ENCODE results near the gene C5. TPM values are rescaled to one million over a fixed set of nuclear protein-coding genes. Genes with fewer than 3 reads are reported as not detected.

The C5 gene
- total and polyA plus RNA-seq, 2 donors (not counting 1 experiment from before 2014, with no cell fraction given) = 1.9 to 7.3 TPM

- no peaks in the 10 kb centered on the region for H3K36me3 ChIP-seq (ENCODE audit: control insufficient read depth, insufficient read depth, low read length)
- no peak for DNase-seq (ENCODE audit: low read depth in 2 of 2)
- H3K4me3 ChIP-seq (replicated peaks in 1 of 4; ENCODE audit: control extremely low read depth in 1 of 4, insufficient read depth in 1 of 4, low read depth in 3 of 4, low read length in 4 of 4) = peak overlapping the region; percentile 28 to 64 (median 30)
- no peaks in the 10 kb centered on the region for H3K9me3 ChIP-seq (ENCODE audit: control insufficient read depth, insufficient read depth, low read depth, low read length)
- H3K79me2 ChIP-seq (ENCODE audit: control insufficient read depth, insufficient read depth, low read length) = no peaks in the 10 kb centered on the region
- no peaks in the 10 kb centered on the region for H3K27me3 ChIP-seq (ENCODE audit: control insufficient read depth, insufficient read depth, low read length)
- H3K4me2 ChIP-seq (ENCODE audit: extremely low read depth, insufficient read depth, low read length) = peak overlapping the region; percentile 38
- peak overlapping the region; percentile 59 for H2AFZ ChIP-seq (ENCODE audit: low read length)
- H3K4me1 ChIP-seq (ENCODE audit: control insufficient read depth, extremely low read depth, insufficient read depth, low read length) = peaks cover 24% of the 10 kb centered on the region
- no peaks in the 10 kb centered on the region for H4K20me1 ChIP-seq (ENCODE audit: control insufficient read depth, extremely low read depth, insufficient read depth, low read length)
- H3K9ac ChIP-seq (ENCODE audit: insufficient read depth, low read length) = peak overlapping the region; percentile 62
- TF ChIP-seq EZH2 (IDR thresholded peaks at IDR 0.05; ENCODE audit: low read length, missing control alignments) (no peak), CTCF (conservative IDR thresholded peaks at IDR 0.05 in 1 of 2, IDR thresholded peaks at IDR 0.05 in 1 of 2; ENCODE audit: low read depth in 1 of 2, low read length in 2 of 2) (peak; percentile 5 to 7)
- H3K27ac ChIP-seq (ENCODE audit: insufficient read depth, low read length) = peak overlapping the region; percentile 43
These were observed 120.8 kb downstream of the C5 start for GRCh38 chr9:120929229-120929791.

GRCh38 chr9:120928483-120929228, 121.4 kb downstream of the C5 start:
- Histone ChIP-seq H3K4me1 (ENCODE audit: control insufficient read depth, extremely low read depth, insufficient read depth, low read length) (peaks cover 24% of the 10 kb centered on the region), H3K79me2 (ENCODE audit: control insufficient read depth, insufficient read depth, low read length) (no peaks in the 10 kb centered on the region), H4K20me1 (ENCODE audit: control insufficient read depth, extremely low read depth, insufficient read depth, low read length) (no peaks in the 10 kb centered on the region), H3K4me2 (ENCODE audit: extremely low read depth, insufficient read depth, low read length) (peak overlapping the region; percentile 86), H3K27ac (ENCODE audit: insufficient read depth, low read length) (peak overlapping the region; percentile 43), H3K36me3 (ENCODE audit: control insufficient read depth, insufficient read depth, low read length) (no peaks in the 10 kb centered on the region), H3K4me3 (replicated peaks in 1 of 4; ENCODE audit: control extremely low read depth in 1 of 4, insufficient read depth in 1 of 4, low read depth in 3 of 4, low read length in 4 of 4) (peak overlapping the region; percentile 30 to 64 (median 37)), H3K9ac (ENCODE audit: insufficient read depth, low read length) (peak overlapping the region; percentile 62), H2AFZ (ENCODE audit: low read length) (peak overlapping the region; percentile 59), H3K9me3 (ENCODE audit: control insufficient read depth, insufficient read depth, low read depth, low read length) (no peaks in the 10 kb centered on the region), H3K27me3 (ENCODE audit: control insufficient read depth, insufficient read depth, low read length) (no peaks in the 10 kb centered on the region)
- TF ChIP-seq EZH2 (IDR thresholded peaks at IDR 0.05; ENCODE audit: low read length, missing control alignments) (no peak), CTCF (conservative IDR thresholded peaks at IDR 0.05 in 1 of 2, IDR thresholded peaks at IDR 0.05 in 1 of 2; ENCODE audit: low read depth in 1 of 2, low read length in 2 of 2) (no peak)
- peak in 1 of 2 donors; percentile 50 for DNase-seq (ENCODE audit: low read depth in 2 of 2)

GRCh38 chr9:120928015-120928482, 122.0 kb downstream of the C5 start:
- Histone ChIP-seq H3K4me3 (replicated peaks in 1 of 4; ENCODE audit: control extremely low read depth in 1 of 4, insufficient read depth in 1 of 4, low read depth in 3 of 4, low read length in 4 of 4) (peak overlapping the region; percentile 30 to 64 (median 37)), H3K4me2 (ENCODE audit: extremely low read depth, insufficient read depth, low read length) (peak overlapping the region; percentile 86)

More at GRCh38 chr9:120928015-120928482, 122.0 kb downstream of the C5 start:
- Histone ChIP-seq H3K4me1 (ENCODE audit: control insufficient read depth, extremely low read depth, insufficient read depth, low read length) (peaks cover 21% of the 10 kb centered on the region), H3K79me2 (ENCODE audit: control insufficient read depth, insufficient read depth, low read length) (no peaks in the 10 kb centered on the region), H3K9ac (ENCODE audit: insufficient read depth, low read length) (no peak overlapping the region), H4K20me1 (ENCODE audit: control insufficient read depth, extremely low read depth, insufficient read depth, low read length) (no peaks in the 10 kb centered on the region), H3K27me3 (ENCODE audit: control insufficient read depth, insufficient read depth, low read length) (no peaks in the 10 kb centered on the region), H2AFZ (ENCODE audit: low read length) (peak overlapping the region; percentile 43), H3K9me3 (ENCODE audit: control insufficient read depth, insufficient read depth, low read depth, low read length) (no peaks in the 10 kb centered on the region), H3K36me3 (ENCODE audit: control insufficient read depth, insufficient read depth, low read length) (no peaks in the 10 kb centered on the region), H3K27ac (ENCODE audit: insufficient read depth, low read length) (no peak overlapping the region)
- no peak for DNase-seq (ENCODE audit: low read depth in 2 of 2)
- TF ChIP-seq CTCF (conservative IDR thresholded peaks at IDR 0.05 in 1 of 2, IDR thresholded peaks at IDR 0.05 in 1 of 2; ENCODE audit: low read depth in 1 of 2, low read length in 2 of 2) = no peak
- TF ChIP-seq EZH2 (IDR thresholded peaks at IDR 0.05; ENCODE audit: low read length, missing control alignments) = no peak

Measured in fibroblast of lung (primary cell).